H1 (cell line): ENCODE results near the gene RNASEL. TPM values are rescaled to one million over a fixed set of nuclear protein-coding genes. Genes with fewer than 3 reads are reported as not detected.
A peak's percentile ranks its signal among the peaks of the same experiment; 100 is the strongest.

ENCODE experiments used
- CREB1 ChIP-seq: IDR thresholded peaks from 2 replicates; pipeline ENCODE4 v1.6.1; 2012; ENCODE audit warnings: inconsistent platforms
- CTCF ChIP-seq, 3 experiments: IDR thresholded peaks; 1 replicate in 2 of 3; 2 replicates in 1 of 3; pipeline versions ENCODE4 v1.5.1 to v1.6.1; 2011; ENCODE audit warnings: low read length in 3 of 3, mild to moderate bottlenecking in 3 of 3, inconsistent platforms in 2 of 3, low read depth in 1 of 3, moderate library complexity in 1 of 3; ENCODE audit not compliant: insufficient read depth in 1 of 3; ENCODE audit errors: control extremely low read depth in 1 of 3
- EGR1 ChIP-seq: IDR thresholded peaks from 2 replicates; pipeline ENCODE4 v1.6.1; 2011; ENCODE audit warnings: low read depth, low read length, borderline replicate concordance
- KDM5A ChIP-seq: fragments of 200-600 bp; IDR thresholded peaks from 2 replicates; pipeline ENCODE4 v1.7.1; 2012; ENCODE audit warnings: mild to moderate bottlenecking, low read length, inconsistent platforms, mixed read lengths
- polyA plus RNA-seq, 7 experiments: library from polyadenylated mRNA; depleted of rRNA in 3 of 7; stranded (reverse) in 5 of 7; unstranded in 2 of 7; fragments of >200 nt in 5 of 7; fragments of 200-250 nt in 2 of 7; gene quantifications; 1 replicate in 5 of 7; 2 replicates in 1 of 7; 4 replicates in 1 of 7; pipeline versions ENCODE4 v1.2.1 to v1.2.3, GENCODE V29; 2011 to 2013; ENCODE audit warnings: missing spikeins in 2 of 7, mixed read lengths in 2 of 7
- total RNA-seq: library from RNA; stranded (reverse); fragmentation: NEBNext Ultra II Directional; extraction: Animal tissue kit (Norgen Biotek cat#: 25700); gene quantifications from 2 replicates; pipeline ENCODE4 v1.2.1, GENCODE V29; 2021

The RNASEL gene
- total and polyA plus RNA-seq, 2 of the 8 experiments (the other 6 are each of a cell fraction or from before 2014, with no cell fraction given) = 0.39 to 0.78 TPM

DNA sequence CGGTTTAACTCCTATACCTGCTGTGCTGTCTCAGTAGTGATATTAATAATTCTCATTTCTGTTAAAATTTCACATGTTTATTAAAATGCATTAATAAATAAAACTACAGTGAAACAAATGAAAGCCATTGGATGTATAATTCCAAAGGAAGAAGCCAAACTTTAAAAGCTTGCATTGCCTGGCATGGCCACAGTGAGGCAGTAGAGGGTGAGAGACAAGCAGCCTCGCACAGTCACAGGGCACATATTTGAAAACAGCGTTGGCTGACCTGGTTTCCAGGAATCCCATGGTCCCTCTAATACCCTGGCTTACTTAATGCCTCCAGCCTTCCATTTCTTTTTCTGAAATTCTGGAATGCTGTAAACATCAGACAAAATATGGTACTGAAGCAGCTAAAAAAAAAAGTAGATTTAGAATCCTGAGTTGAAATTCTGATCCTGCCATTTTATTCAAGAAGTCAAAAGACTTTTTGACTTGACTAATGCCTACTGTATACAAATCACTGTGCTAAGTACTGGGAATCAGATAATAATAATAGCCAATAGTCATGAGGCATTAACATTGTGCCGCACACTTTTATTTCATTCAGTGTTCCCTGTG is 6.7 kb upstream of the RNASEL start (continued):
- TF ChIP-seq CTCF (IDR thresholded peaks at IDR 0.05; ENCODE audit: control extremely low read depth in 1 of 3, insufficient read depth in 1 of 3, low read depth in 1 of 3, low read length in 3 of 3) (peak; percentile 78 to 92 (median 87)), KDM5A (no peak), CREB1 (peak; percentile 33; the same call in 1 of the 2 replicates), EGR1 (no peak)
